Transverse colon (tissue), 4 donors: Measurements from ENCODE around the gene ZNF135.

Source experiments
- EP300 ChIP-seq: sonication (generic); formaldehyde crosslinking; IDR thresholded peaks from one replicate; pipeline ENCODE4 v1.6.1; 2017; ENCODE audit warnings: antibody characterized with exemption, low read depth
- POLR2A ChIP-seq: fragments of 450-650 bp; IDR thresholded peaks from one replicate; pipeline ENCODE4 v1.6.1; 2016; ENCODE audit warnings: antibody characterized with exemption, mild to moderate bottlenecking, moderate library complexity
- POLR2AphosphoS5 ChIP-seq, 3 donors: sonication (generic); formaldehyde crosslinking; IDR thresholded peaks; one replicate each; pipeline ENCODE4 v1.6.1; 2016; ENCODE audit warnings: antibody characterized with exemption in 3 of 3
- TF ChIP-seq, protein P1 (sequence below), 5 experiments: fragments of 200-600 bp in 3 of 5; fragments of 450-650 bp in 2 of 5; sonication (generic) in 3 of 5; IDR thresholded peaks; 1 replicate in 2 of 5; 2 replicates in 3 of 5; pipeline ENCODE4 v1.5.1; 2016 to 2017; ENCODE audit warnings: antibody characterized with exemption in 5 of 5, inconsistent platforms in 3 of 5, mild to moderate bottlenecking in 2 of 5, moderate library complexity in 1 of 5

DNA sequence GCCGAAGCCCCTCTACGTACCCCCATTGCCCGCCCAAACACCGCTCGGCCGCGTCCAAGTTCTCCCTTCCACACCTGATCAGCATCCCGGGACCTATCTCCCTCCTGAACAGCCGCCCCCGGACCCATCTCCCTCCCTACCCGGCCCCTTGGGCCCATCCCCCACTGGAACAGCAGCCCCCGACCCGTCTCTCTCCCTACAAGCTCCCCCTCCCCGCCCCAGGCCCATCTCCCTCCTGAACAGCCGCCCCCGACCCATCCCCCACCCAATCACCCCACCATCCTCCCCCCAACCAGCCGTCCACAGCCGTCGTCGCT lies 24.6 kb upstream of the ZNF135 start:
- TF ChIP-seq, protein P1, sequence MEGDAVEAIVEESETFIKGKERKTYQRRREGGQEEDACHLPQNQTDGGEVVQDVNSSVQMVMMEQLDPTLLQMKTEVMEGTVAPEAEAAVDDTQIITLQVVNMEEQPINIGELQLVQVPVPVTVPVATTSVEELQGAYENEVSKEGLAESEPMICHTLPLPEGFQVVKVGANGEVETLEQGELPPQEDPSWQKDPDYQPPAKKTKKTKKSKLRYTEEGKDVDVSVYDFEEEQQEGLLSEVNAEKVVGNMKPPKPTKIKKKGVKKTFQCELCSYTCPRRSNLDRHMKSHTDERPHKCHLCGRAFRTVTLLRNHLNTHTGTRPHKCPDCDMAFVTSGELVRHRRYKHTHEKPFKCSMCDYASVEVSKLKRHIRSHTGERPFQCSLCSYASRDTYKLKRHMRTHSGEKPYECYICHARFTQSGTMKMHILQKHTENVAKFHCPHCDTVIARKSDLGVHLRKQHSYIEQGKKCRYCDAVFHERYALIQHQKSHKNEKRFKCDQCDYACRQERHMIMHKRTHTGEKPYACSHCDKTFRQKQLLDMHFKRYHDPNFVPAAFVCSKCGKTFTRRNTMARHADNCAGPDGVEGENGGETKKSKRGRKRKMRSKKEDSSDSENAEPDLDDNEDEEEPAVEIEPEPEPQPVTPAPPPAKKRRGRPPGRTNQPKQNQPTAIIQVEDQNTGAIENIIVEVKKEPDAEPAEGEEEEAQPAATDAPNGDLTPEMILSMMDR (IDR thresholded peaks at IDR 0.05) = no peak
- TF ChIP-seq POLR2AphosphoS5 (IDR thresholded peaks at IDR 0.05) (no peak), POLR2A (no peak), EP300 (no peak)
